ENCODE results near the gene ZSCAN23.

Gene ZSCAN23

GRCh38 chr6:28393912-28394662, 49.2 kb downstream of the ZSCAN23 start:
- Histone ChIP-seq H3K36me3 (ENCODE audit: insufficient read depth, low read length) (no peaks in the 10 kb centered on the region), H3K9me2 (replicated peaks; ENCODE audit: low read depth, low read length) (no peaks in the 10 kb centered on the region), H3K9ac (ENCODE audit: low read depth, low read length, poor library complexity, severe bottlenecking) (no peak overlapping the region), H2AFZ (ENCODE audit: low read length) (no peak overlapping the region), H3K4me1 (ENCODE audit: insufficient read depth, low read length, poor library complexity, severe bottlenecking) (no peaks in the 10 kb centered on the region), H3K27me3 (ENCODE audit: insufficient read depth, low read length, poor library complexity, severe bottlenecking) (no peaks in the 10 kb centered on the region), H3K79me2 (ENCODE audit: insufficient read depth, low read length) (no peaks in the 10 kb centered on the region), H3K4me3 (ENCODE audit: low read length, poor library complexity, severe bottlenecking) (no peak overlapping the region), H3K4me2 (ENCODE audit: low read depth, low read length, poor library complexity, severe bottlenecking) (no peak overlapping the region), H4K20me1 (ENCODE audit: insufficient read depth, low read length, poor library complexity, severe bottlenecking) (no peaks in the 10 kb centered on the region), H3K9me3 (ENCODE audit: insufficient read depth, low read depth, low read length) (no peaks in the 10 kb centered on the region), H3F3A (ENCODE audit: low read depth) (no peaks in the 10 kb centered on the region)
- TF ChIP-seq CTCF (conservative IDR thresholded peaks at IDR 0.05; ENCODE audit: low read length) (peak; percentile 58), EZH2phosphoT487 (IDR thresholded peaks at IDR 0.05; ENCODE audit: borderline replicate concordance) (no peak)

DNA sequence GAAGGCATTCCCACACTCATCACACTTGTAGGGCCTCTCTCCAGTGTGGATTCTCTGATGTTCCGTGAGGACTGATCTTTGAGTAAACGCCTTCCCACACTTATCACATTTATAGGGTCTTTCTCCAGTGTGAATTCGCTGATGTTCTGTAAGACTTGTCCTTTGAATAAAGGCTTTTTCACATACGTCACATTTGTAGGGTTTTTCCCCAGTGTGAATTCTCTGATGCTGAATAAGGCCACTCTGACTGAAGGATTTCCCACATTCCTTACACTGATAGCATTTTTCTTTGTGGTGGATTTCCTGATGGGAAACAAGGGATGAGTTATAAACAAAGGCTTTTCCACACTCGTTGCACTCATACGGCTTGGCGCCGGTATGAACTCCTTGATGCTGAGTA, 52.6 kb downstream of the ZSCAN23 start:
- Histone ChIP-seq H3K9me2 (replicated peaks; ENCODE audit: low read depth, low read length) (no peaks in the 10 kb centered on the region), H3K4me3 (ENCODE audit: low read length, poor library complexity, severe bottlenecking) (no peak overlapping the region), H2AFZ (ENCODE audit: low read length) (no peak overlapping the region), H3K4me1 (ENCODE audit: insufficient read depth, low read length, poor library complexity, severe bottlenecking) (no peaks in the 10 kb centered on the region), H3K36me3 (ENCODE audit: insufficient read depth, low read length) (no peaks in the 10 kb centered on the region), H3K27me3 (ENCODE audit: insufficient read depth, low read length, poor library complexity, severe bottlenecking) (peaks cover 1% of the 10 kb centered on the region), H3K4me2 (ENCODE audit: low read depth, low read length, poor library complexity, severe bottlenecking) (no peak overlapping the region), H3K9ac (ENCODE audit: low read depth, low read length, poor library complexity, severe bottlenecking) (no peak overlapping the region), H3K79me2 (ENCODE audit: insufficient read depth, low read length) (no peaks in the 10 kb centered on the region), H4K20me1 (ENCODE audit: insufficient read depth, low read length, poor library complexity, severe bottlenecking) (no peaks in the 10 kb centered on the region), H3K9me3 (ENCODE audit: insufficient read depth, low read depth, low read length) (no peaks in the 10 kb centered on the region), H3F3A (ENCODE audit: low read depth) (no peaks in the 10 kb centered on the region)
- no peak for TF ChIP-seq CTCF (conservative IDR thresholded peaks at IDR 0.05; ENCODE audit: low read length)

- no peaks in the 10 kb centered on the region for H3F3A ChIP-seq (ENCODE audit: low read depth)
- H3K9ac ChIP-seq (ENCODE audit: low read depth, low read length, poor library complexity, severe bottlenecking) = no peak overlapping the region
- no peaks in the 10 kb centered on the region for H3K9me2 ChIP-seq (replicated peaks; ENCODE audit: low read depth, low read length)
- H3K36me3 ChIP-seq (ENCODE audit: insufficient read depth, low read length) = 0 out of 2 replicates have a peak, but pooled peaks cover 3% of the 10 kb centered on the region
- peaks cover 19% of the 10 kb centered on the region for H3K79me2 ChIP-seq (ENCODE audit: insufficient read depth, low read length)
- peaks cover 7% of the 10 kb centered on the region for H3K27me3 ChIP-seq (ENCODE audit: insufficient read depth, low read length, poor library complexity, severe bottlenecking)
- no peak overlapping the region; the same call in 1 of the 2 replicates for H2AFZ ChIP-seq (ENCODE audit: low read length)
- no peak for TF ChIP-seq CTCF (conservative IDR thresholded peaks at IDR 0.05; ENCODE audit: low read length)
- no peak for TF ChIP-seq EZH2phosphoT487 (IDR thresholded peaks at IDR 0.05; ENCODE audit: borderline replicate concordance)
- H3K4me2 ChIP-seq (ENCODE audit: low read depth, low read length, poor library complexity, severe bottlenecking) = no peak overlapping the region
- H3K9me3 ChIP-seq (ENCODE audit: insufficient read depth, low read depth, low read length) = no peaks in the 10 kb centered on the region
- H3K4me3 ChIP-seq (ENCODE audit: low read length, poor library complexity, severe bottlenecking) = no peak overlapping the region
- peaks cover 20% of the 10 kb centered on the region for H3K4me1 ChIP-seq (ENCODE audit: insufficient read depth, low read length, poor library complexity, severe bottlenecking)
- no peaks in the 10 kb centered on the region for H4K20me1 ChIP-seq (ENCODE audit: insufficient read depth, low read length, poor library complexity, severe bottlenecking)
These were observed 59.2 kb downstream of the ZSCAN23 start for GRCh38 chr6:28384143-28384533.
